Measurements from ENCODE around the gene PRKCD. TPM values are rescaled to one million over a fixed set of nuclear protein-coding genes. Genes with fewer than 3 reads are reported as not detected.

The PRKCD gene
- total RNA-seq, 1 experiment from 2014 or later = 34.3 TPM

DNA sequence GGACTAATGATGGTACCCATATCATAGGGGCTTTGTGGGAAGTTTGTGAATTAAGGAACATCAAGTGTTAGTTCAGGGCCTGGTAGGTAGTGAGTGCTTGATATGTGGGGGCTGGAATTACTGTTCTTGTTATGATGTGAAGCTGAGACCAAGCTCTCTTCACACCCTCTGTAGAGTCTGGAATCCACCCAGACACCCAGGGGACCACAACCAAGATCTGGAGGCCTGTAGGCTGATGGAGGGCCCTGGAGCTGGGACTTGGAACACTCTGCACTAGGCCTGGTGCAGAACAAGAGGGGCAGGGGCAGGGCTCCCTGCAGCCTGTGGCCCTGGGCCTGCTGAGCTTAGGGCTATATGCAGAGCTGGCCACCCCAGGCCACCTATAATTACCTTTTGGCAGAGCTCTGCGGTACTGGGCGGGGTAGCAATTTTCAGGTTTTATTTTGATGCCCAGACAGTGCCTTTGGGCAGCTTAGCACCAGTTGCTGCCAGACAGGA, 13.1 kb upstream of the PRKCD start:
- no peaks in the 10 kb centered on the region for H3K9me2 ChIP-seq (ENCODE audit: insufficient read depth)
- H3K4me2 ChIP-seq = no peak overlapping the region; the same call in 1 of the 2 replicates
- no peak for DNase-seq
- TF ChIP-seq, protein P1, sequence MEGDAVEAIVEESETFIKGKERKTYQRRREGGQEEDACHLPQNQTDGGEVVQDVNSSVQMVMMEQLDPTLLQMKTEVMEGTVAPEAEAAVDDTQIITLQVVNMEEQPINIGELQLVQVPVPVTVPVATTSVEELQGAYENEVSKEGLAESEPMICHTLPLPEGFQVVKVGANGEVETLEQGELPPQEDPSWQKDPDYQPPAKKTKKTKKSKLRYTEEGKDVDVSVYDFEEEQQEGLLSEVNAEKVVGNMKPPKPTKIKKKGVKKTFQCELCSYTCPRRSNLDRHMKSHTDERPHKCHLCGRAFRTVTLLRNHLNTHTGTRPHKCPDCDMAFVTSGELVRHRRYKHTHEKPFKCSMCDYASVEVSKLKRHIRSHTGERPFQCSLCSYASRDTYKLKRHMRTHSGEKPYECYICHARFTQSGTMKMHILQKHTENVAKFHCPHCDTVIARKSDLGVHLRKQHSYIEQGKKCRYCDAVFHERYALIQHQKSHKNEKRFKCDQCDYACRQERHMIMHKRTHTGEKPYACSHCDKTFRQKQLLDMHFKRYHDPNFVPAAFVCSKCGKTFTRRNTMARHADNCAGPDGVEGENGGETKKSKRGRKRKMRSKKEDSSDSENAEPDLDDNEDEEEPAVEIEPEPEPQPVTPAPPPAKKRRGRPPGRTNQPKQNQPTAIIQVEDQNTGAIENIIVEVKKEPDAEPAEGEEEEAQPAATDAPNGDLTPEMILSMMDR (conservative IDR thresholded peaks at IDR 0.05) = no peak
- TF ChIP-seq EZH2 (IDR thresholded peaks at IDR 0.05; ENCODE audit: low read depth) = no peak
- H3K4me1 ChIP-seq (replicated peaks; ENCODE audit: insufficient read depth) = peaks cover 89% of the 10 kb centered on the region
- H3K4me3 ChIP-seq = no peak overlapping the region
- H3K36me3 ChIP-seq (ENCODE audit: low read depth) = no peaks in the 10 kb centered on the region
- H4K20me1 ChIP-seq (ENCODE audit: insufficient read depth) = no peaks in the 10 kb centered on the region
- no peaks in the 10 kb centered on the region for H3K27me3 ChIP-seq (ENCODE audit: insufficient read depth, low read depth)
- H2AFZ ChIP-seq = no peak overlapping the region
- H3K9me3 ChIP-seq (ENCODE audit: insufficient read depth, low read depth) = no peaks in the 10 kb centered on the region
- H3F3A ChIP-seq (ENCODE audit: insufficient read depth, low read depth) = peaks cover 25% of the 10 kb centered on the region
- intact Hi-C loops (cut with micrococcal nuclease; ENCODE audit: unreplicated experiment) = no loop called here
- ChIA-PET CTCF (no interaction called here), POLR2A (ENCODE audit: unreplicated experiment) (no interaction called here)
- no peaks in the 10 kb centered on the region for H3K79me2 ChIP-seq (ENCODE audit: low read depth)
- no TSS peak for BruUV-seq (replicated peaks)
- H3K27ac ChIP-seq = no peak overlapping the region

- no peak overlapping the region for H3K4me2 ChIP-seq
- intact Hi-C loops (cut with micrococcal nuclease; ENCODE audit: unreplicated experiment) = no loop called here
- no peaks in the 10 kb centered on the region for H3K9me2 ChIP-seq (ENCODE audit: insufficient read depth)
- H3F3A ChIP-seq (ENCODE audit: insufficient read depth, low read depth) = peaks cover 31% of the 10 kb centered on the region
- no peaks in the 10 kb centered on the region for H3K36me3 ChIP-seq (ENCODE audit: low read depth)
- BruUV-seq (replicated peaks) = no TSS peak
- TF ChIP-seq, protein P1 (conservative IDR thresholded peaks at IDR 0.05) = no peak
- no peak for TF ChIP-seq EZH2 (IDR thresholded peaks at IDR 0.05; ENCODE audit: low read depth)
- no peaks in the 10 kb centered on the region for H4K20me1 ChIP-seq (ENCODE audit: insufficient read depth)
- POLR2A ChIA-PET (ENCODE audit: unreplicated experiment) = no interaction called here
- no peak overlapping the region for H3K27ac ChIP-seq
- no peaks in the 10 kb centered on the region for H3K9me3 ChIP-seq (ENCODE audit: insufficient read depth, low read depth)
- H3K4me1 ChIP-seq (replicated peaks; ENCODE audit: insufficient read depth) = peaks cover 99% of the 10 kb centered on the region
- no peak overlapping the region for H3K4me3 ChIP-seq
- CTCF ChIA-PET = interaction anchor here (0.6 to 0.7 kb wide), 2 partner anchors 9 to 31 kb away, joined by 4 to 8 read pairs; no protein-coding TSS in a partner anchor
- H3K79me2 ChIP-seq (ENCODE audit: low read depth) = no peaks in the 10 kb centered on the region
- no peaks in the 10 kb centered on the region for H3K27me3 ChIP-seq (ENCODE audit: insufficient read depth, low read depth)
- no peak for DNase-seq
- no peak overlapping the region for H2AFZ ChIP-seq
These were observed 11.9 kb upstream of the PRKCD start for GRCh38 chr3:53149006-53149690.

DNA sequence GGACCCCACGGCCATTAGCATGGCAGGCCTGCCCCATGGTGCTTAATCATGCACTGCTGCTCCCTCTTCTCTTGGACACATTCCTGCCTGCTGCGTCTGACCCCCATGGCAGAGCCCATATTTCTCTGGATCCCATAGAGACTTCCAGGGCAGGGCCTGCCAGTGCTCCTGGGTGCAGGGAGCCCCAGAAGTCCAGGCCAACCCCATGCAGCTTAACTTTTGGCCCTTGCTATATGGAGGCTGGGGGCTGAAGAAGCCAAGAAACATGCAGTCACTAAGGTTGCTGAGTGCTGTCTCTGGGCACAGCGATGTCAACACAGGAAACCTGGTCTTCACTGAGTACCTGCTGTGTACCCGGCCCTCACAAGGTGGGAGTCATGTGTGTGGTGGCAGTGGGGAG, 11.3 kb upstream of the PRKCD start:
- Histone ChIP-seq H3K27ac (no peak overlapping the region; the same call in 1 of the 2 replicates), H3K79me2 (ENCODE audit: low read depth) (no peaks in the 10 kb centered on the region), H3K36me3 (ENCODE audit: low read depth) (no peaks in the 10 kb centered on the region), H3K9me2 (ENCODE audit: insufficient read depth) (no peaks in the 10 kb centered on the region), H3K4me3 (no peak overlapping the region), H2AFZ (no peak overlapping the region), H3K9me3 (ENCODE audit: insufficient read depth, low read depth) (no peaks in the 10 kb centered on the region), H4K20me1 (ENCODE audit: insufficient read depth) (no peaks in the 10 kb centered on the region), H3K4me1 (replicated peaks; ENCODE audit: insufficient read depth) (peaks cover 99% of the 10 kb centered on the region), H3K27me3 (ENCODE audit: insufficient read depth, low read depth) (no peaks in the 10 kb centered on the region), H3F3A (ENCODE audit: insufficient read depth, low read depth) (peaks cover 35% of the 10 kb centered on the region), H3K4me2 (peak overlapping the region; percentile 70)
- no TSS peak for BruUV-seq (replicated peaks)
- TF ChIP-seq, protein P1 (conservative IDR thresholded peaks at IDR 0.05) = no peak
- TF ChIP-seq EZH2 (IDR thresholded peaks at IDR 0.05; ENCODE audit: low read depth) = no peak
- intact Hi-C loops (cut with micrococcal nuclease; ENCODE audit: unreplicated experiment) = no loop called here
- ChIA-PET POLR2A (ENCODE audit: unreplicated experiment) (no interaction called here), CTCF (interaction anchor here (0.8 kb wide), 1 partner anchor 14 kb away, joined by 3 read pairs; no protein-coding TSS in a partner anchor)
- no peak for DNase-seq
